ENCODE measurements around the gene C10orf105.

Gene C10orf105

GRCh38 chr10:71743089-71743838 lies 23.7 kb upstream of the C10orf105 start:
- H3K9me3 ChIP-seq (ENCODE audit: control insufficient read depth, insufficient read depth, low read length), result no peaks in the 10 kb centered on the region
- peaks cover 3% of the 10 kb centered on the region; the same call in 1 of the 2 replicates for H3K4me1 ChIP-seq (ENCODE audit: control insufficient read depth, insufficient read depth, low read length)
- H3K4me3 ChIP-seq (ENCODE audit: low read length), result no peak overlapping the region

DNA sequence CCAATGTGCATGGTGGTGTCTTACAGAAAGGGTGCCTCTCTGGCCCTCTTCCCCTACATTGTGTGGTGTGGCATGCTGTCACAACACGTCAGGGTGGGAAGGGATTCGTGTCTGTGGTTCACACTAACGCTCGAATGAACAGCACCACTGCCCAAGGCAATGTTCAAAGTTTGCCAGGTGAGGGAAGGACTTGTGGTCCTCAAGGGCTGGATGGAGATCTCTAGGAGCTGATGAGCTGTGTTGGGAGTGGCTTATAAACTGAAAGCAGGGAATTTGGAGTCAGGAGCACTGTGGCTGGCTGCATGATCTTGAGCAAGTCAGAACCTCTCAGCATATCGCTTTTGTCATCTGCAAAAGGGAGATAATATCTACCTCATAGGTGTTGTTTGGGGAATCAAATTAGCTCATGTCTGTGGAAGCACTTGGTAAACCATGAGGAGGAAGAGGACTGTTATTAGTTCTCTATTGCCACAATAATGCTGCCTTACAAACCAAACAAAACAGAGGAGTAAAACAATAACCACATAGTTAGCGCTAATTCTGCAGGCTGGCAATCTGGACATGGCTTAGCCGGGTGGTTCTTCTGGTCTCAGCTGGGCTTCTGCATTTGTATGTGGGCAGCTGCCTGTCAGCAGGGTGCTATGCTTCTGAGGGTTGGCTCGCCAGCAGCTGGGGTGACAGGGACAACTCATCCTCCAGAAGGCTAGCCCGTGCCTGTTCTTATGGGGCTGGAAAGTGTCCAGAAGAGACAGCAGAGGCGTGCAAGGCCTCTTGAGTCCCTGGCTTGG lies 22.9 kb upstream of the C10orf105 start:
- WGBS (ENCODE audit: insufficient coverage, insufficient read length), result no CpG with 5 or more reads among the region's 10 CpGs
- Histone ChIP-seq H3K36me3 (ENCODE audit: control insufficient read depth, insufficient read depth, low read length) (no peaks in the 10 kb centered on the region), H3K4me1 (ENCODE audit: control insufficient read depth, insufficient read depth, low read length) (no peaks in the 10 kb centered on the region), H3K27me3 (ENCODE audit: control insufficient read depth, insufficient read depth, low read length) (no peaks in the 10 kb centered on the region), H3K9me3 (ENCODE audit: control insufficient read depth, insufficient read depth, low read length) (no peaks in the 10 kb centered on the region), H3K27ac (ENCODE audit: low read length) (no peak overlapping the region), H3K4me3 (ENCODE audit: low read length) (no peak overlapping the region)
- DNase-seq (ENCODE audit: low read depth, low spot score), result no peak

More at GRCh38 chr10:71743089-71743838, 23.7 kb upstream of the C10orf105 start:
- DNase-seq (ENCODE audit: low read depth, low spot score), result no peak
- WGBS (ENCODE audit: insufficient coverage, insufficient read length), result no CpG with 5 or more reads among the region's 4 CpGs
- Histone ChIP-seq H3K36me3 (ENCODE audit: control insufficient read depth, insufficient read depth, low read length) (no peaks in the 10 kb centered on the region), H3K27me3 (ENCODE audit: control insufficient read depth, insufficient read depth, low read length) (no peaks in the 10 kb centered on the region), H3K27ac (ENCODE audit: low read length) (no peak overlapping the region)

GRCh38 chr10:71741671-71742070 lies 22.1 kb upstream of the C10orf105 start:
- H3K36me3 ChIP-seq (ENCODE audit: control insufficient read depth, insufficient read depth, low read length), result no peaks in the 10 kb centered on the region
- DNase-seq (ENCODE audit: low read depth, low spot score), result no peak
- H3K27ac ChIP-seq (ENCODE audit: low read length), result no peak overlapping the region
- H3K27me3 ChIP-seq (ENCODE audit: control insufficient read depth, insufficient read depth, low read length), result no peaks in the 10 kb centered on the region
- no CpG with 5 or more reads among the region's 20 CpGs for whole genome bisulfite sequencing (ENCODE audit: insufficient coverage, insufficient read length)
- H3K9me3 ChIP-seq (ENCODE audit: control insufficient read depth, insufficient read depth, low read length), result no peaks in the 10 kb centered on the region
- H3K4me3 ChIP-seq (ENCODE audit: low read length), result no peak overlapping the region
- H3K4me1 ChIP-seq (ENCODE audit: control insufficient read depth, insufficient read depth, low read length), result no peaks in the 10 kb centered on the region

GRCh38 chr10:71741029-71741428 lies 21.5 kb upstream of the C10orf105 start:
- Histone ChIP-seq H3K9me3 (ENCODE audit: control insufficient read depth, insufficient read depth, low read length) (no peaks in the 10 kb centered on the region), H3K27ac (ENCODE audit: low read length) (no peak overlapping the region)
- WGBS (ENCODE audit: insufficient coverage, insufficient read length), result no CpG with 5 or more reads among the region's 4 CpGs

GRCh38 chr10:71740069-71740653 lies 20.6 kb upstream of the C10orf105 start:
- Histone ChIP-seq H3K4me3 (ENCODE audit: low read length) (no peak overlapping the region), H3K36me3 (ENCODE audit: control insufficient read depth, insufficient read depth, low read length) (no peaks in the 10 kb centered on the region), H3K9me3 (ENCODE audit: control insufficient read depth, insufficient read depth, low read length) (no peaks in the 10 kb centered on the region), H3K27me3 (ENCODE audit: control insufficient read depth, insufficient read depth, low read length) (no peaks in the 10 kb centered on the region), H3K4me1 (ENCODE audit: control insufficient read depth, insufficient read depth, low read length) (peaks cover 3% of the 10 kb centered on the region; the same call in 1 of the 2 replicates), H3K27ac (ENCODE audit: low read length) (no peak overlapping the region)
- WGBS (ENCODE audit: insufficient coverage, insufficient read length), result no CpG with 5 or more reads among the region's 9 CpGs
- DNase-seq (ENCODE audit: low read depth, low spot score), result no peak

More at GRCh38 chr10:71741029-71741428, 21.5 kb upstream of the C10orf105 start:
- Histone ChIP-seq H3K4me1 (ENCODE audit: control insufficient read depth, insufficient read depth, low read length) (peaks cover 3% of the 10 kb centered on the region; the same call in 1 of the 2 replicates), H3K36me3 (ENCODE audit: control insufficient read depth, insufficient read depth, low read length) (no peaks in the 10 kb centered on the region), H3K4me3 (ENCODE audit: low read length) (no peak overlapping the region), H3K27me3 (ENCODE audit: control insufficient read depth, insufficient read depth, low read length) (no peaks in the 10 kb centered on the region)
- no peak for DNase-seq (ENCODE audit: low read depth, low spot score)

GRCh38 chr10:71739358-71739900 lies 19.9 kb upstream of the C10orf105 start:
- Histone ChIP-seq H3K4me1 (ENCODE audit: control insufficient read depth, insufficient read depth, low read length) (peaks cover 3% of the 10 kb centered on the region; the same call in 1 of the 2 replicates), H3K4me3 (ENCODE audit: low read length) (no peak overlapping the region), H3K27ac (ENCODE audit: low read length) (no peak overlapping the region), H3K9me3 (ENCODE audit: control insufficient read depth, insufficient read depth, low read length) (no peaks in the 10 kb centered on the region), H3K36me3 (ENCODE audit: control insufficient read depth, insufficient read depth, low read length) (no peaks in the 10 kb centered on the region), H3K27me3 (ENCODE audit: control insufficient read depth, insufficient read depth, low read length) (no peaks in the 10 kb centered on the region)
- no peak for DNase-seq (ENCODE audit: low read depth, low spot score)
- WGBS (ENCODE audit: insufficient coverage, insufficient read length), result no CpG with 5 or more reads among the region's 8 CpGs

DNA sequence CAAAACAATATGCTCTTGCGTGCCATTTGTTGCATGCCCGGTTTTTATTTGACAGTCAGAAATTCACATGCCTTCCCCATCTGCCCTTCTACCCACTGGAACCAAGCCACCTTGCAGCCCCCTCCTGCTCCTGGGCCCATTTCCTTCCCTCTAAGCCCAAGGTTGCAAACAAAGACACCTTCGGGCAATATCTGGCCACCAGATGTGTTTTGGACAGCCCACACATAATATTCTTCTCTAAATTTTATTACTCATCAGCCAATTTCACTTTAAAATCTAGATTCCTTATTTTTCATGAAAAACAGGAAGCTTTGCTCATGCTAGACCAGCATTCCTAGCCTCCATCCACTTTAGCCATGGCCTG lies 18.2 kb upstream of the C10orf105 start:
- no CpG with 5 or more reads among the region's 3 CpGs for WGBS (ENCODE audit: insufficient coverage, insufficient read length)
- Histone ChIP-seq H3K36me3 (ENCODE audit: control insufficient read depth, insufficient read depth, low read length) (no peaks in the 10 kb centered on the region), H3K4me3 (ENCODE audit: low read length) (no peak overlapping the region), H3K27ac (ENCODE audit: low read length) (no peak overlapping the region), H3K4me1 (ENCODE audit: control insufficient read depth, insufficient read depth, low read length) (peaks cover 3% of the 10 kb centered on the region; the same call in 1 of the 2 replicates), H3K9me3 (ENCODE audit: control insufficient read depth, insufficient read depth, low read length) (no peaks in the 10 kb centered on the region), H3K27me3 (ENCODE audit: control insufficient read depth, insufficient read depth, low read length) (no peaks in the 10 kb centered on the region)
- no peak for DNase-seq (ENCODE audit: low read depth, low spot score)

GRCh38 chr10:71737001-71737833 lies 17.6 kb upstream of the C10orf105 start:
- Histone ChIP-seq H3K4me1 (ENCODE audit: control insufficient read depth, insufficient read depth, low read length) (peaks cover 3% of the 10 kb centered on the region; the same call in 1 of the 2 replicates), H3K27me3 (ENCODE audit: control insufficient read depth, insufficient read depth, low read length) (no peaks in the 10 kb centered on the region), H3K36me3 (ENCODE audit: control insufficient read depth, insufficient read depth, low read length) (no peaks in the 10 kb centered on the region), H3K27ac (ENCODE audit: low read length) (no peak overlapping the region), H3K4me3 (ENCODE audit: low read length) (no peak overlapping the region), H3K9me3 (ENCODE audit: control insufficient read depth, insufficient read depth, low read length) (no peaks in the 10 kb centered on the region)
- DNase-seq (ENCODE audit: low read depth, low spot score), result no peak
- no CpG with 5 or more reads among the region's 12 CpGs for WGBS (ENCODE audit: insufficient coverage, insufficient read length)

DNA sequence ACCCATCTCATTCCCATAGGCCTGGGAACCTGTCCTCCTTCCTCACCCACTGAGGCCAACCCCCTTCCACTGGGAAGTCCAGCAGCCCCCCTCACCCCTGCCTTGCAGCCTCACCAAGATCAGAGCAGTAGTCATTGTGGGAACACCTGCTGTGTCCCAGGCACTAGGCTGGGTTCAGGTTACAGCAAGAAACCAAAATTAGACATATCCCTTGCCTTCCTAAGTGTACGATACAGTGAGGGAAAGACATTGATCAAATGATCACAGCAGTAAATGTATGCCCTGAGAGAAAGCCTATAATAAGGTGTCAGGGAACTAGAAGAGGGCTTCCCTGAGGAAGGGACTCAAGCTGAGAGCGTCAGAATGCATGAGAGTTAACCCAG lies 17.0 kb upstream of the C10orf105 start:
- Histone ChIP-seq H3K4me3 (ENCODE audit: low read length) (no peak overlapping the region), H3K27ac (ENCODE audit: low read length) (no peak overlapping the region)

More for the DNA sequence above, 17.0 kb upstream of the C10orf105 start:
- no peaks in the 10 kb centered on the region for H3K9me3 ChIP-seq (ENCODE audit: control insufficient read depth, insufficient read depth, low read length)
- no peaks in the 10 kb centered on the region for H3K27me3 ChIP-seq (ENCODE audit: control insufficient read depth, insufficient read depth, low read length)
- no CpG with 5 or more reads among the region's 2 CpGs for WGBS (ENCODE audit: insufficient coverage, insufficient read length)
- H3K4me1 ChIP-seq (ENCODE audit: control insufficient read depth, insufficient read depth, low read length), result peaks cover 3% of the 10 kb centered on the region; the same call in 1 of the 2 replicates
- DNase-seq (ENCODE audit: low read depth, low spot score), result no peak
- H3K36me3 ChIP-seq (ENCODE audit: control insufficient read depth, insufficient read depth, low read length), result no peaks in the 10 kb centered on the region
